Measurements from ENCODE around the gene EEF1A2. TPM values are rescaled to one million over a fixed set of nuclear protein-coding genes. Genes with fewer than 3 reads are reported as not detected.

Gene EEF1A2
- total and polyA plus RNA-seq, 2 of the 4 experiments (the other 2 are of a cell fraction), result 1.3 to 4.6 TPM

- Histone ChIP-seq H2BK5ac (ENCODE audit: low read depth, low read length, poor library complexity, severe bottlenecking) (no peak overlapping the region), H3K79me1 (ENCODE audit: low read depth in 1 of 2, low read length in 2 of 2) (peaks cover 12 to 25% of the 10 kb centered on the region in 2 experiments; a peak in 3 of 4 replicates), H2AK5ac (ENCODE audit: low read depth, low read length) (no peak overlapping the region), H4K8ac (ENCODE audit: low read depth in 2 of 2, low read length in 2 of 2) (no peak overlapping the region), H2BK120ac (ENCODE audit: low read depth, low read length) (no peak overlapping the region), H3K27ac (ENCODE audit: insufficient read depth, low read length) (no peak overlapping the region), H3K9me1 (ENCODE audit: insufficient read depth, low read length) (peaks cover 10% of the 10 kb centered on the region; the same call in 1 of the 2 replicates), H3K4me3 (ENCODE audit: insufficient read depth, low read depth, low read length) (no peak overlapping the region), H4K91ac (ENCODE audit: insufficient read depth, low read depth, low read length) (no peak overlapping the region), H3K9ac (ENCODE audit: low read depth, low read length) (no peak overlapping the region), H3K36me3 (ENCODE audit: control insufficient read depth, insufficient read depth, low read length) (peaks cover 11% of the 10 kb centered on the region), H3K4me2 (ENCODE audit: low read depth, low read length) (no peak overlapping the region), H2AFZ (replicated peaks; ENCODE audit: low read length, poor library complexity) (no peak overlapping the region), H2AK9ac (replicated peaks; ENCODE audit: low read depth, low read length, poor library complexity) (no peak overlapping the region), H3K27me3 (ENCODE audit: control insufficient read depth, insufficient read depth, low read length) (no peaks in the 10 kb centered on the region; the same call in 1 of the 2 replicates), H2BK20ac (ENCODE audit: low read depth, low read length) (no peak overlapping the region), H4K20me1 (ENCODE audit: insufficient read depth, low read length) (peaks cover 17% of the 10 kb centered on the region), H3K4me1 (ENCODE audit: control insufficient read depth, insufficient read depth, low read length) (peaks cover 12% of the 10 kb centered on the region), H3K14ac (replicated peaks; ENCODE audit: low read depth, low read length) (no peak overlapping the region), H3K4ac (ENCODE audit: low read depth, low read length) (no peak overlapping the region), H2BK15ac (ENCODE audit: low read depth, low read length) (no peak overlapping the region), H3K18ac (ENCODE audit: low read depth, low read length) (no peak overlapping the region), H3K23ac (ENCODE audit: low read depth, low read length) (no peak overlapping the region), H3K9me3 (ENCODE audit: control insufficient read depth, insufficient read depth, low read length) (no peaks in the 10 kb centered on the region), H3K56ac (ENCODE audit: extremely low read depth, insufficient read depth, low read length) (no peak overlapping the region), H4K5ac (ENCODE audit: low read depth, low read length) (no peak overlapping the region)
- ChIA-PET CTCF (no interaction called here), POLR2A (ENCODE audit: unreplicated experiment) (no interaction called here)
- TF ChIP-seq POLR2A (IDR thresholded peaks at IDR 0.05; ENCODE audit: low read depth, low read length) (no peak), USF2 (IDR thresholded peaks at IDR 0.05; ENCODE audit: low read depth, low read length) (no peak), CEBPB (IDR thresholded peaks at IDR 0.05; ENCODE audit: low read depth, low read length) (no peak), RCOR1 (IDR thresholded peaks at IDR 0.05; ENCODE audit: insufficient replicate concordance, low read length) (no peak), MAZ (IDR thresholded peaks at IDR 0.05; ENCODE audit: borderline replicate concordance, low read depth, low read length) (no peak), RFX5 (IDR thresholded peaks at IDR 0.05; ENCODE audit: low read depth, low read length) (no peak), SMC3 (IDR thresholded peaks at IDR 0.05; ENCODE audit: low read depth, low read length) (no peak), BHLHE40 (IDR thresholded peaks at IDR 0.05; ENCODE audit: low read depth, low read length) (no peak), RAD21 (IDR thresholded peaks at IDR 0.05; ENCODE audit: low read length) (no peak), CHD1 (IDR thresholded peaks at IDR 0.05; ENCODE audit: low read depth, low read length) (no peak), CTCF (conservative IDR thresholded peaks at IDR 0.05; ENCODE audit: low read depth, low read length) (no peak), ELK1 (IDR thresholded peaks at IDR 0.05; ENCODE audit: borderline replicate concordance, low read depth, low read length) (no peak), NFE2L2 (IDR thresholded peaks at IDR 0.05; ENCODE audit: low read depth, low read length) (no peak)
- DNase-seq (no peak), ATAC-seq (ENCODE audit: low read depth) (no peak)
- no TSS peak for BruUV-seq (replicated peaks)
- in situ Hi-C loops (cut with MboI; ENCODE audit: low sequenced_read_pairs), result no loop called here
- dilution Hi-C loops (cut with HindIII; ENCODE audit: low sequenced_read_pairs, unreplicated experiment), result no loop called here
- WGBS, 2 experiments (ENCODE audit: extremely low coverage in 2 of 2, insufficient read length in 1 of 2), result 89% methylated on average over 13 of the region's 32 CpGs; no CpG with 5 or more reads in 1 of the 2 experiments
- intact Hi-C loops (cut with micrococcal nuclease), result no loop called here
These were observed 18.8 kb upstream of the EEF1A2 start for GRCh38 chr20:63517376-63518309.

All from IMR-90 (cell line).